OCI-LY3 (cell line): ENCODE results near the gene EIF3L.

Source experiments
- H2AFZ ChIP-seq: fragments of 200-600, 300-600 bp; shearing (Covaris generic); 2 replicates; pipeline ENCODE4 v1.6.0; 2014; ENCODE audit warnings: antibody characterized with exemption, low read depth, low read length
- H3K27ac ChIP-seq: fragments of 200-600, 300-600 bp; sonication (generic); 2 replicates; pipeline ENCODE4 v1.5.1; 2014; ENCODE audit warnings: mild to moderate bottlenecking, low read length, moderate library complexity, mixed read lengths
- H3K27me3 ChIP-seq: fragments of 200-600, 300-600 bp; sonication (generic); 2 replicates; pipeline ENCODE4 v1.6.1; 2014; ENCODE audit warnings: low read depth, low read length, mixed read lengths
- H3K36me3 ChIP-seq: fragments of 200-600, 300-600 bp; sonication (generic); replicated peaks from 2 replicates; pipeline ENCODE3; 2014; ENCODE audit warnings: low read depth, low read length, mixed read lengths
- H3K4me1 ChIP-seq: fragments of 300-600, 200-600 bp; sonication (generic); 2 replicates; pipeline ENCODE4 v1.6.1; 2014; ENCODE audit warnings: low read length, mixed read lengths
- H3K4me2 ChIP-seq: fragments of 200-600, 300-600 bp; sonication (generic); 2 replicates; pipeline ENCODE4 v1.6.1; 2014; ENCODE audit warnings: low read length, mixed read lengths
- H3K4me3 ChIP-seq: fragments of 300-600, 200-600 bp; sonication (generic); 2 replicates; pipeline ENCODE4 v1.5.1; 2014; ENCODE audit warnings: antibody characterized with exemption, mild to moderate bottlenecking, low read length, moderate library complexity
- H3K79me2 ChIP-seq: fragments of 300-600, 200-600 bp; shearing (Covaris generic); 2 replicates; pipeline ENCODE4 v1.6.1; 2014; ENCODE audit warnings: mild to moderate bottlenecking, low read length, mixed read lengths
- H3K9ac ChIP-seq: fragments of 300-600, 200-600 bp; shearing (Covaris generic); 2 replicates; pipeline ENCODE4 v1.6.0; 2014; ENCODE audit warnings: mild to moderate bottlenecking, low read length, moderate library complexity
- H3K9me3 ChIP-seq: fragments of 200-600, 300-600 bp; shearing (Covaris generic); 2 replicates; pipeline ENCODE4 v1.6.1; 2014; ENCODE audit warnings: low read length, mixed read lengths; ENCODE audit not compliant: insufficient read depth
- H4K20me1 ChIP-seq: fragments of 200-600, 300-600 bp; sonication (generic); 2 replicates; pipeline ENCODE4 v1.6.1; 2016; ENCODE audit warnings: low read length, mixed read lengths; ENCODE audit not compliant: insufficient read depth
- CTCF ChIP-seq: fragments of 200-600, 300-600 bp; sonication (generic); IDR thresholded peaks from 2 replicates; pipeline ENCODE4 v1.5.1; 2014; ENCODE audit warnings: antibody characterized with exemption, low read length, low read depth
- EZH2phosphoT487 ChIP-seq: fragments of 200-600 bp; shearing (Covaris generic); IDR thresholded peaks from 2 replicates; pipeline ENCODE4 v1.6.1; 2018; ENCODE audit warnings: antibody characterized with exemption, mixed run types, low read depth

Gene EIF3L

GRCh38 chr22:37854946-37855345 is 5.7 kb downstream of the EIF3L start:
- no peak for TF ChIP-seq EZH2phosphoT487
- TF ChIP-seq CTCF, result no peak
- peaks cover 59% of the 10 kb centered on the region for H3K79me2 ChIP-seq
- H3K9me3 ChIP-seq, result no peaks in the 10 kb centered on the region
- 0 out of 2 replicates have a peak, but pooled peaks cover 2% of the 10 kb centered on the region for H4K20me1 ChIP-seq
- peaks cover 58% of the 10 kb centered on the region for H3K36me3 ChIP-seq
- H3K27me3 ChIP-seq, result no peaks in the 10 kb centered on the region
- H3K27ac ChIP-seq, result no peak overlapping the region
- no peak overlapping the region for H3K9ac ChIP-seq
- no peak overlapping the region for H3K4me2 ChIP-seq
- peaks cover 7% of the 10 kb centered on the region for H3K4me1 ChIP-seq
- H3K4me3 ChIP-seq, result no peak overlapping the region
- H2AFZ ChIP-seq, result no peak overlapping the region

- Histone ChIP-seq H3K4me1 (peaks cover 2% of the 10 kb centered on the region), H3K9me3 (no peaks in the 10 kb centered on the region), H4K20me1 (no peaks in the 10 kb centered on the region), H3K36me3 (peaks cover 60% of the 10 kb centered on the region), H2AFZ (no peak overlapping the region), H3K4me2 (no peak overlapping the region), H3K79me2 (peaks cover 53% of the 10 kb centered on the region), H3K27ac (no peak overlapping the region), H3K9ac (no peak overlapping the region), H3K27me3 (no peaks in the 10 kb centered on the region), H3K4me3 (no peak overlapping the region)
- no peak for TF ChIP-seq CTCF
- TF ChIP-seq EZH2phosphoT487, result no peak
Observed at GRCh38 chr22:37855462-37855861, 6.2 kb downstream of the EIF3L start.

- Histone ChIP-seq H3K79me2 (peaks cover 22% of the 10 kb centered on the region), H3K27ac (no peak overlapping the region), H3K4me2 (no peak overlapping the region), H3K9me3 (no peaks in the 10 kb centered on the region), H3K9ac (no peak overlapping the region), H3K4me3 (no peak overlapping the region), H3K27me3 (no peaks in the 10 kb centered on the region), H4K20me1 (peaks cover 3% of the 10 kb centered on the region; the same call in 1 of the 2 replicates), H3K4me1 (no peaks in the 10 kb centered on the region), H3K36me3 (peaks cover 62% of the 10 kb centered on the region), H2AFZ (no peak overlapping the region)
- TF ChIP-seq CTCF (no peak), EZH2phosphoT487 (no peak)
Observed at GRCh38 chr22:37860796-37861421, 11.7 kb downstream of the EIF3L start.

- no peak for TF ChIP-seq EZH2phosphoT487
- TF ChIP-seq CTCF, result no peak
- Histone ChIP-seq H3K27me3 (no peaks in the 10 kb centered on the region), H3K9me3 (no peaks in the 10 kb centered on the region), H3K4me3 (no peak overlapping the region), H2AFZ (no peak overlapping the region), H3K36me3 (peaks cover 70% of the 10 kb centered on the region), H3K9ac (no peak overlapping the region), H3K4me1 (no peaks in the 10 kb centered on the region), H3K79me2 (peaks cover 18% of the 10 kb centered on the region), H3K4me2 (no peak overlapping the region), H4K20me1 (peaks cover 3% of the 10 kb centered on the region; the same call in 1 of the 2 replicates), H3K27ac (no peak overlapping the region)
Observed at GRCh38 chr22:37862570-37863325, 13.5 kb downstream of the EIF3L start.
